Measurements from ENCODE around the gene EML3.
"Not testable (repeated sequence)": the region's sequence is repeated elsewhere in the genome, so short reads cannot be mapped to it uniquely, and the experiment has no call there.

EML3 gene

GRCh38 chr11:62575156-62575555, 37.4 kb downstream of the EML3 start:
- H3K9me3 ChIP-seq (replicated peaks in 1 of 11), result no peaks in the 10 kb centered on the region
- peak overlapping the region; percentile 63 to 90 (median 85); a peak in 21 of 22 replicates for H3K27ac ChIP-seq
- H3K4me3 ChIP-seq, result peak overlapping the region; percentile 70 to 100 (median 92)
- H3K4me1 ChIP-seq, result peaks cover 39 to 62% (median 51%) of the 10 kb centered on the region in 10 experiments
- peak overlapping the region; percentile 80 to 97 (median 89) for H3K9ac ChIP-seq
- H3K27me3 ChIP-seq, result no peaks in the 10 kb centered on the region
- H3K36me3 ChIP-seq, result peaks cover 68 to 82% (median 75%) of the 10 kb centered on the region in 11 experiments
- no peak for TF ChIP-seq Cebpa-rat (IDR thresholded peaks at IDR 0.05)
- H3K4me2 ChIP-seq, result peak overlapping the region; percentile 89 to 98 (median 95)
- peaks cover 23 to 33% (median 28%) of the 10 kb centered on the region in 11 experiments; a peak in 21 of 22 replicates for H4K20me1 ChIP-seq

- H4K20me1 ChIP-seq, result peaks cover 29 to 40% (median 35%) of the 10 kb centered on the region in 11 experiments; a peak in 21 of 22 replicates
- no peaks in the 10 kb centered on the region for H3K27me3 ChIP-seq
- no peaks in the 10 kb centered on the region for H3K9me3 ChIP-seq (replicated peaks in 1 of 11)
- TF ChIP-seq Cebpa-rat (IDR thresholded peaks at IDR 0.05), result no peak
- peaks cover 69 to 82% (median 75%) of the 10 kb centered on the region in 11 experiments for H3K36me3 ChIP-seq
- H3K27ac ChIP-seq, result peak overlapping the region; percentile 63 to 90 (median 85); a peak in 21 of 22 replicates
- H3K4me3 ChIP-seq, result peak overlapping the region; percentile 70 to 100 (median 92)
- H3K4me1 ChIP-seq, result peaks cover 44 to 68% (median 56%) of the 10 kb centered on the region in 10 experiments
- H3K9ac ChIP-seq, result peak overlapping the region; percentile 80 to 97 (median 89)
- peak overlapping the region; percentile 89 to 98 (median 95) for H3K4me2 ChIP-seq
These were observed 38.1 kb downstream of the EML3 start for GRCh38 chr11:62574363-62575071.

DNA sequence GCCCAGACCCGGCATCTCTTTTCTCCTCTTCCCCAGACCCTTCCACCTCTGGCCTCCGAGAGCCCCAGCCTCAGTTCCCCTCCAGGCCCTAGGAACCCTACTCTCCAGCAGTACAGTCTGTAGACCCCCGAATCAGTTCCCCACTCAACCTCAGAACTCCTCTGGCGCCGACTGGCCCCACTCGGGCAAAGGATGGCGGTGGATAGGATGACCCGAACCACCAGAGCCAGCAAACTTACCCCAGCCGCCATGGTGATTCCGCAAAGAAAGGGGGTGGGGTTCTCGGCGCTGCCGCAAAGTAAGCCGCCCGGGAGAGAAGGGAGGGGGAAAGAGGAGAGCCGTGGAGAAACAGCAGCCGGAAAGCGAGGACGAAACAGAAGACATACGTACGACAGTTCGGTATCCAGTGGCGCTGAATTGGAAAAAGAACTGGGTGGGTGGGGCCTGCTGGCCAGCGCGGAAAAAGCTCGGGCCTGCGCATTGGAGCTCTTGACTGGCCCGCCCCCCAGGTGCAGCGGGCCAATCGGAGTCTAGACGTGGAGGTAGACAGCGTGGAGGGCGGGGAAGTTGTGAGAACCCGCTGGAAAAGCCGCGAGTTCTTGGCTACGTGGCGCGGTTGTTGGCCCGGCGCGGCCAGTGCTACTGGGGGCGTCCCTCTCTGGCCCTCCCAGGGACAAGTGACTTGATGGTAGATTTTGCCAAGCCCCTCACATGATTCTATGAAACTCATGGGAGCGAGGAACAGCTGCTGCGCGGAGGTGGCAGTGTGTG, 38.8 kb downstream of the EML3 start, which contains the start of gene EEF1G:
TSS of gene EEF1G (minus strand) at position 300 of the 771 bp plus-strand sequence. CDS start at position 251, 49 bp downstream.
- H3K36me3 ChIP-seq, result peaks cover 69 to 82% (median 75%) of the 10 kb centered on the region in 11 experiments

DNA sequence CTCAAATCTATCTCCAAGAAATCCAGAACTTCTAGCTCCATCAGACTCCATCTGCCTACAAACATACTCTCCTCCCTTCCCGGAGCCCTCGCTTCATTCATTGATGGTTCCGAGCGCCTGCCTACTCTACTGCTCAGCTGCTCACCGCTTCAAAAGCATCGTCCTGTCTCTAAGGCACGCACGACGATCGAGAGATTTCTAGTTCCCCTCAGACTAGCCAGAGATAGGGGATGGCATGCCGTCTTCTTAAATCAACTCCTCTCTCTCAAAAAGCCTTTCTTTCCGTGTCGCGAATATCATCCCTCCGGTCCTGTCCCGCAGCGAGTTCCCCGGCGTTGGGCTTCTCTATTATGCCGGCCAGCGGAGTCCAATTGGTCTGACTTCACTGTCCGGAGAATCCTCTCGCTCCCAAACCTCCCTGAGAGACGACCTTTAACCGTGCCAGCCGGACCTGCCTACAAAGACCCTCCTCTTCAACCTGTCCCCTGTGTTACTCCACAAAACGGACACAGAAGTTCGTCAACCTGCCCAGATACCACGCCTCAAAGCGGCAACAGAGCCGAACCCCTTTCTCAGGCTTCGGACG, 39.5 kb downstream of the EML3 start:
- H3K27ac ChIP-seq, result peak overlapping the region; percentile 80 to 94 (median 90)
- H3K4me2 ChIP-seq, result peak overlapping the region; percentile 92 to 99 (median 96)
- H3K9me3 ChIP-seq (replicated peaks in 1 of 11), result no peaks in the 10 kb centered on the region
- H4K20me1 ChIP-seq, result peaks cover 41 to 54% (median 49%) of the 10 kb centered on the region in 11 experiments; a peak in 21 of 22 replicates
- peak overlapping the region; percentile 92 to 98 (median 95) for H3K9ac ChIP-seq
- peaks cover 69 to 82% (median 75%) of the 10 kb centered on the region in 11 experiments for H3K36me3 ChIP-seq
- TF ChIP-seq Cebpa-rat (IDR thresholded peaks at IDR 0.05), result no peak
- peaks cover 44 to 79% (median 58%) of the 10 kb centered on the region in 10 experiments for H3K4me1 ChIP-seq
- H3K4me3 ChIP-seq, result peak overlapping the region; percentile 82 to 100 (median 94)
- H3K27me3 ChIP-seq, result no peaks in the 10 kb centered on the region

More for the DNA sequence above, 38.8 kb downstream of the EML3 start, which contains the start of gene EEF1G:
- Histone ChIP-seq H3K9ac (peak within 1 kb of the TSS; percentile 92 to 98 (median 95)), H3K4me1 (peaks cover 44 to 72% (median 58%) of the 10 kb centered on the region in 10 experiments), H3K27ac (peak within 1 kb of the TSS; percentile 80 to 94 (median 90)), H3K4me2 (peak within 1 kb of the TSS; percentile 92 to 99 (median 97)), H3K9me3 (replicated peaks in 1 of 11) (no peaks in the 10 kb centered on the region), H3K4me3 (peak within 1 kb of the TSS; percentile 82 to 100 (median 94)), H4K20me1 (peaks cover 37 to 47% (median 42%) of the 10 kb centered on the region in 11 experiments; a peak in 21 of 22 replicates), H3K27me3 (no peaks in the 10 kb centered on the region)
- no peak for TF ChIP-seq Cebpa-rat (IDR thresholded peaks at IDR 0.05)

DNA sequence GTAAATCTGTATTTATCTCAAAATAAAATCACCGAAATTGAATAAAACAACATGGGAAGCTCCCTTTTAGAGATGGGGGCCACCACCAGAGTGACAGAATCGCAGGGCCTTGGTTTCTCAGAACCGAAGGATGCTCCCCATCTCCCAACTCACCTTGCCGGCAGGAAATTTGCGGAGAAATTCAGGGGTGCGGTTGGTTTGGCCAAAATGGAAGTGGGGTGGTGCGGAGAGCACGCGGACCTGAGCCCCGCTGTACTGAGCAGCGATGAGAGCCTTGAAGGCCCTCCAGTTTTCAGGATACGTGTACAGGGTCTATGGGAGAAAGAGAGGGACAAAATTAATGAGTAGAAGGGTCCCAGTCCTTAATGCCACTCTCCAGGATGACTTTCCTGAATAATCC, 40.1 kb downstream of the EML3 start:
- no peak for TF ChIP-seq Cebpa-rat (IDR thresholded peaks at IDR 0.05)
- Histone ChIP-seq H3K9ac (peak overlapping the region; percentile 92 to 98 (median 95)), H3K4me1 (peaks cover 44 to 80% (median 56%) of the 10 kb centered on the region in 10 experiments), H3K4me2 (peak overlapping the region; percentile 92 to 99 (median 96)), H3K27ac (peak overlapping the region; percentile 80 to 94 (median 90); a peak in 21 of 22 replicates), H4K20me1 (peaks cover 48 to 61% (median 55%) of the 10 kb centered on the region in 11 experiments; a peak in 21 of 22 replicates), H3K4me3 (peak overlapping the region; percentile 82 to 100 (median 94)), H3K36me3 (peaks cover 69 to 82% (median 75%) of the 10 kb centered on the region in 11 experiments), H3K27me3 (no peaks in the 10 kb centered on the region), H3K9me3 (replicated peaks in 1 of 11) (no peaks in the 10 kb centered on the region)

- H3K27ac ChIP-seq, result peak overlapping the region in 1 of 11 experiments; percentile 89; a peak in 1 of 22 replicates
These were observed 41.1 kb downstream of the EML3 start for GRCh38 chr11:62571493-62571892.

DNA sequence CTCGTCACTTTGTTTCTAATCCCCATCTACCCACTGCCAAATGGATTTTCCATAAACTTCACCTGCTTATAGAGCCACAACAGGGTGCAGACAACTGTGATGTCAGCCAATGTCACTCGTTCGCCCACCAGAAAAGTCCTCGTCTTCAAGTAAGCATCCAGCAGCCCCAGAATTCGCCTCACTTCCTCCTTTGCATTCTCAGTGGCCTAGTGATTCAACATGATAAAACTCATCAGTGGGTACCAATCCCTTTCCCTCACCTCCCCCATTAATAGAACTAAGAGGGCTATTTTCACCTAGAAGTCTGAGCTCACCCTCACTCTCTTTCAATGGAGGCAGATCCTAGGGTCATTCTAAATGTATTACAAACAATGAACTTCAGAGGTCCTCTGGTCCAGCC, 41.7 kb downstream of the EML3 start:
- H3K27me3 ChIP-seq; H3K27ac ChIP-seq; H3K9me3 ChIP-seq (replicated peaks in 1 of 11): not testable (repeated sequence)
- Histone ChIP-seq H3K4me2 (peak overlapping the region; percentile 92 to 99 (median 96); a peak in 21 of 22 replicates), H3K4me3 (peak overlapping the region in 4 of 10 experiments; percentile 85 to 97 (median 94); a peak in 5 of 20 replicates), H3K4me1 (peaks cover 43 to 80% (median 52%) of the 10 kb centered on the region in 10 experiments), H3K36me3 (peaks cover 69 to 82% (median 75%) of the 10 kb centered on the region in 11 experiments), H3K9ac (peak overlapping the region; percentile 14 to 98 (median 94); a peak in 16 of 22 replicates), H4K20me1 (peaks cover 63 to 76% (median 71%) of the 10 kb centered on the region in 11 experiments; a peak in 21 of 22 replicates)

More at GRCh38 chr11:62571493-62571892, 41.1 kb downstream of the EML3 start:
- Histone ChIP-seq H3K4me1 (peaks cover 44 to 80% (median 55%) of the 10 kb centered on the region in 10 experiments), H3K4me3 (peak overlapping the region in 7 of 10 experiments; percentile 85 to 99 (median 94); a peak in 10 of 20 replicates), H3K36me3 (peaks cover 69 to 82% (median 75%) of the 10 kb centered on the region in 11 experiments), H3K4me2 (peak overlapping the region; percentile 92 to 99 (median 96)), H3K9ac (peak overlapping the region; percentile 92 to 98 (median 95); a peak in 20 of 22 replicates), H4K20me1 (peaks cover 58 to 70% (median 65%) of the 10 kb centered on the region in 11 experiments; a peak in 21 of 22 replicates)
- H3K27me3 ChIP-seq; H3K9me3 ChIP-seq (replicated peaks in 1 of 11): not testable (repeated sequence)

- Histone ChIP-seq H3K4me3 (peak overlapping the region in 1 of 10 experiments; percentile 48; a peak in 1 of 20 replicates), H3K27ac (no peak overlapping the region), H3K27me3 (no peaks in the 10 kb centered on the region), H3K9me3 (replicated peaks in 1 of 11) (no peaks in the 10 kb centered on the region), H3K36me3 (peaks cover 79 to 86% (median 82%) of the 10 kb centered on the region in 11 experiments), H3K4me1 (peaks cover 31 to 72% (median 39%) of the 10 kb centered on the region in 10 experiments), H3K4me2 (peak overlapping the region in 8 of 11 experiments; percentile 92 to 99 (median 98); a peak in 14 of 22 replicates), H3K9ac (peak overlapping the region; percentile 21 to 98 (median 50); a peak in 17 of 22 replicates), H4K20me1 (peaks cover 75 to 89% (median 84%) of the 10 kb centered on the region in 11 experiments)
- no peak for TF ChIP-seq Cebpa-rat (IDR thresholded peaks at IDR 0.05)
These were observed 43.0 kb downstream of the EML3 start for GRCh38 chr11:62569611-62570010.

Data from BLaER1 treated with 17β-estradiol and CSF1 and Interleukin-3, amounts not matched to agents 10 nM and 100 nM (cell line).